Neural cell (in vitro differentiated cells): ENCODE measurements around the gene SLC2A14. TPM values are rescaled to one million over a fixed set of nuclear protein-coding genes. Genes with fewer than 3 reads are reported as not detected.
"Not testable (repeated sequence)": the region's sequence is repeated elsewhere in the genome, so short reads cannot be mapped to it uniquely, and the experiment has no call there.

Source experiments
- H2AFZ ChIP-seq: fragments of 200-600, 300-800 bp; sonication (generic), shearing (Covaris generic); 2 replicates; pipeline ENCODE4 v1.6.0; 2014; ENCODE audit warnings: low read depth, mild to moderate bottlenecking, antibody characterized with exemption, low read length, moderate library complexity
- H3F3A ChIP-seq: fragments of 200-600 bp; shearing (Covaris generic); 2 replicates; pipeline ENCODE4 v1.6.1; 2016; ENCODE audit warnings: mild to moderate bottlenecking, moderate library complexity, mixed read lengths, antibody characterized with exemption, low read length; ENCODE audit not compliant: insufficient read depth, poor library complexity, severe bottlenecking
- H3K27ac ChIP-seq: fragments of 200-600, 300-800 bp; sonication (generic), shearing (Covaris generic); 2 replicates; pipeline ENCODE4 v1.5.1; 2014; ENCODE audit warnings: mild to moderate bottlenecking, low read length, moderate library complexity
- H3K27me3 ChIP-seq: fragments of 300-800, 200-600 bp; sonication (generic), shearing (Covaris generic); 2 replicates; pipeline ENCODE4 v1.6.0; 2014; ENCODE audit warnings: mild to moderate bottlenecking, low read depth, low read length, moderate library complexity; ENCODE audit not compliant: insufficient read depth
- H3K36me3 ChIP-seq: fragments of 300-800, 200-600 bp; sonication (generic), shearing (Covaris generic); 2 replicates; pipeline ENCODE4 v1.5.1; 2014; ENCODE audit warnings: mild to moderate bottlenecking, antibody characterized with exemption, low read length, moderate library complexity; ENCODE audit not compliant: insufficient read depth
- H3K4me2 ChIP-seq: fragments of 300-800, 200-600 bp; sonication (generic), shearing (Covaris generic); 2 replicates; pipeline ENCODE4 v1.6.0; 2014; ENCODE audit warnings: mild to moderate bottlenecking, low read length
- H3K4me3 ChIP-seq: fragments of 300-800, 200-600 bp; sonication (generic), shearing (Covaris generic); 2 replicates; pipeline ENCODE4 v1.5.1; 2014; ENCODE audit warnings: mild to moderate bottlenecking, low read length, moderate library complexity
- H3K79me2 ChIP-seq: fragments of 200-600 bp; shearing (Covaris generic); replicated peaks from 2 replicates; pipeline ENCODE4 v1.6.0; 2014; ENCODE audit warnings: mild to moderate bottlenecking, low read length, moderate library complexity; ENCODE audit not compliant: insufficient read depth
- H3K9ac ChIP-seq: fragments of 300-800, 200-600 bp; sonication (generic), shearing (Covaris generic); 2 replicates; pipeline ENCODE4 v1.6.1; 2016; ENCODE audit warnings: mild to moderate bottlenecking, low read length, mixed read lengths
- H3K9me2 ChIP-seq: fragments of 200-600 bp; shearing (Covaris generic); 2 replicates; pipeline ENCODE4 v1.6.1; 2016; ENCODE audit warnings: mild to moderate bottlenecking, low read length, mixed read lengths; ENCODE audit not compliant: insufficient read depth
- H3K9me3 ChIP-seq: fragments of 200-600, 300-800 bp; sonication (generic), shearing (Covaris generic); 2 replicates; pipeline ENCODE4 v1.6.1; 2016; ENCODE audit warnings: mild to moderate bottlenecking, mixed run types, low read length, moderate library complexity, mixed read lengths
- H4K20me1 ChIP-seq: fragments of 200-600 bp; shearing (Covaris generic); 2 replicates; pipeline ENCODE4 v1.6.1; 2016; ENCODE audit warnings: mild to moderate bottlenecking, mixed run types; ENCODE audit not compliant: insufficient read depth
- EP300 ChIP-seq: fragments of 450-650 bp; conservative IDR thresholded peaks from 2 replicates; pipeline ENCODE4 v1.6.1; 2014; ENCODE audit warnings: antibody characterized with exemption, mild to moderate bottlenecking, moderate library complexity; ENCODE audit not compliant: poor library complexity, severe bottlenecking
- EZH2 ChIP-seq: fragments of 200-600, 300-800 bp; shearing (Covaris generic), sonication (generic); IDR thresholded peaks from 2 replicates; pipeline ENCODE4 v1.6.1; 2014; ENCODE audit warnings: antibody characterized with exemption, low read length, borderline replicate concordance, mild to moderate bottlenecking; ENCODE audit not compliant: insufficient read depth, poor library complexity, severe bottlenecking
- MXI1 ChIP-seq: fragments of 450-650 bp; conservative IDR thresholded peaks from 2 replicates; pipeline ENCODE4 v1.6.1; 2014; ENCODE audit warnings: antibody characterized with exemption, mild to moderate bottlenecking; ENCODE audit not compliant: poor library complexity, severe bottlenecking
- POLR2AphosphoS5 ChIP-seq: IDR thresholded peaks from 2 replicates; pipeline ENCODE4 v1.6.1; 2012
- RAD21 ChIP-seq: fragments of 450-650 bp; conservative IDR thresholded peaks from 2 replicates; pipeline ENCODE4 v1.6.1; 2014; ENCODE audit warnings: antibody characterized with exemption, mild to moderate bottlenecking, moderate library complexity
- SMC3 ChIP-seq: fragments of 450-650 bp; conservative IDR thresholded peaks from 2 replicates; pipeline ENCODE4 v1.6.1; 2014; ENCODE audit warnings: antibody characterized with exemption, mild to moderate bottlenecking, moderate library complexity; ENCODE audit not compliant: poor library complexity
- TAF1 ChIP-seq: IDR thresholded peaks from 2 replicates; pipeline ENCODE4 v1.6.1; 2012; ENCODE audit warnings: low read depth
- polyA plus RNA-seq: library from polyadenylated mRNA; depleted of rRNA; stranded (reverse); fragments of >200 nt; gene quantifications from 2 replicates; pipeline ENCODE4 v1.2.3, GENCODE V29; 2014
- TF ChIP-seq, protein P1 (sequence below): fragments of 450-650 bp; IDR thresholded peaks from 2 replicates; pipeline ENCODE4 v1.5.1; 2014; ENCODE audit warnings: antibody characterized with exemption, mild to moderate bottlenecking, moderate library complexity; ENCODE audit not compliant: poor library complexity, severe bottlenecking
- TF ChIP-seq, protein P2 (sequence below): IDR thresholded peaks from 2 replicates; pipeline ENCODE4 v1.6.1; 2012; ENCODE audit warnings: borderline replicate concordance

The SLC2A14 gene
- polyA plus RNA-seq, 1 donor from 2014 or later = not detected

DNA sequence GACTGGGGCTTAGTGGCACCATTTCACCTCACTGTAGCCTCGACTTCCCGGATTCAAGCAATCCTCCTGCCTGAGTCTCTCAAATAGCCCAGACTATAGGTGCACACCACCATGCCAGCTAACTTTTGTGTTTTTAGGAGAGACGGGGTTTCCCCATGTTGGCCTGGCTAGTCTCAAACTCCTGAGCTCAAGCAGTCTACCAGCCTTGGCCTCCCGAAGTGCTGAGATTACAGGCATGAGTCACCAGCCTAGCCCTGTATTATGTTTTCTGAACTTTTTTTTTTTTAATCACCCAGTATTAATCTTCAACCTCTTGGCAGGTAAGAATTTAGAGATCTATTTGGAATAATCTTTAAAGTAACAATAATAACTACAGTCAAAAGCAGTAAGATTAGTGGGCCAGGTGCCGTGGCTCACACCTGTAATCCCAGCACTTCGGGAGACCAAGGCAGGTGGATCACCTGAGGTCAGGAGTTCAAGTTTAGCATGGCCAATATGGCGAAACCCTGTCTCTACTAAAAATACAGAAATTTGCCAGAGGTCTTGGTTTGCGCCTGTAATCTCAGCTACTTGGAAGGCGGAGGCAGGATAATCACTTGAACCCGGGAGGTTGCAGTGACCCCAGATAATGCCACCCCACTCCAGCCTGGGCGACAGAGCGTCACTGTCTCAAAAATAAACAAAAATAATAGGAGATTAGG is 74.9 kb downstream of the SLC2A14 start:
- no peaks in the 10 kb centered on the region for H3F3A ChIP-seq
- TF ChIP-seq POLR2AphosphoS5 = no peak
- no peak for TF ChIP-seq RAD21
- TF ChIP-seq, protein P1, sequence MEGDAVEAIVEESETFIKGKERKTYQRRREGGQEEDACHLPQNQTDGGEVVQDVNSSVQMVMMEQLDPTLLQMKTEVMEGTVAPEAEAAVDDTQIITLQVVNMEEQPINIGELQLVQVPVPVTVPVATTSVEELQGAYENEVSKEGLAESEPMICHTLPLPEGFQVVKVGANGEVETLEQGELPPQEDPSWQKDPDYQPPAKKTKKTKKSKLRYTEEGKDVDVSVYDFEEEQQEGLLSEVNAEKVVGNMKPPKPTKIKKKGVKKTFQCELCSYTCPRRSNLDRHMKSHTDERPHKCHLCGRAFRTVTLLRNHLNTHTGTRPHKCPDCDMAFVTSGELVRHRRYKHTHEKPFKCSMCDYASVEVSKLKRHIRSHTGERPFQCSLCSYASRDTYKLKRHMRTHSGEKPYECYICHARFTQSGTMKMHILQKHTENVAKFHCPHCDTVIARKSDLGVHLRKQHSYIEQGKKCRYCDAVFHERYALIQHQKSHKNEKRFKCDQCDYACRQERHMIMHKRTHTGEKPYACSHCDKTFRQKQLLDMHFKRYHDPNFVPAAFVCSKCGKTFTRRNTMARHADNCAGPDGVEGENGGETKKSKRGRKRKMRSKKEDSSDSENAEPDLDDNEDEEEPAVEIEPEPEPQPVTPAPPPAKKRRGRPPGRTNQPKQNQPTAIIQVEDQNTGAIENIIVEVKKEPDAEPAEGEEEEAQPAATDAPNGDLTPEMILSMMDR = no peak
- TF ChIP-seq EZH2 = no peak
- TF ChIP-seq TAF1 = no peak
- no peak for TF ChIP-seq EP300
- TF ChIP-seq MXI1 = no peak
- TF ChIP-seq, protein P2, sequence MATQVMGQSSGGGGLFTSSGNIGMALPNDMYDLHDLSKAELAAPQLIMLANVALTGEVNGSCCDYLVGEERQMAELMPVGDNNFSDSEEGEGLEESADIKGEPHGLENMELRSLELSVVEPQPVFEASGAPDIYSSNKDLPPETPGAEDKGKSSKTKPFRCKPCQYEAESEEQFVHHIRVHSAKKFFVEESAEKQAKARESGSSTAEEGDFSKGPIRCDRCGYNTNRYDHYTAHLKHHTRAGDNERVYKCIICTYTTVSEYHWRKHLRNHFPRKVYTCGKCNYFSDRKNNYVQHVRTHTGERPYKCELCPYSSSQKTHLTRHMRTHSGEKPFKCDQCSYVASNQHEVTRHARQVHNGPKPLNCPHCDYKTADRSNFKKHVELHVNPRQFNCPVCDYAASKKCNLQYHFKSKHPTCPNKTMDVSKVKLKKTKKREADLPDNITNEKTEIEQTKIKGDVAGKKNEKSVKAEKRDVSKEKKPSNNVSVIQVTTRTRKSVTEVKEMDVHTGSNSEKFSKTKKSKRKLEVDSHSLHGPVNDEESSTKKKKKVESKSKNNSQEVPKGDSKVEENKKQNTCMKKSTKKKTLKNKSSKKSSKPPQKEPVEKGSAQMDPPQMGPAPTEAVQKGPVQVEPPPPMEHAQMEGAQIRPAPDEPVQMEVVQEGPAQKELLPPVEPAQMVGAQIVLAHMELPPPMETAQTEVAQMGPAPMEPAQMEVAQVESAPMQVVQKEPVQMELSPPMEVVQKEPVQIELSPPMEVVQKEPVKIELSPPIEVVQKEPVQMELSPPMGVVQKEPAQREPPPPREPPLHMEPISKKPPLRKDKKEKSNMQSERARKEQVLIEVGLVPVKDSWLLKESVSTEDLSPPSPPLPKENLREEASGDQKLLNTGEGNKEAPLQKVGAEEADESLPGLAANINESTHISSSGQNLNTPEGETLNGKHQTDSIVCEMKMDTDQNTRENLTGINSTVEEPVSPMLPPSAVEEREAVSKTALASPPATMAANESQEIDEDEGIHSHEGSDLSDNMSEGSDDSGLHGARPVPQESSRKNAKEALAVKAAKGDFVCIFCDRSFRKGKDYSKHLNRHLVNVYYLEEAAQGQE = no peak
- no peak for TF ChIP-seq SMC3
- H4K20me1 ChIP-seq = no peaks in the 10 kb centered on the region
- no peaks in the 10 kb centered on the region for H3K36me3 ChIP-seq
- H3K4me2 ChIP-seq = no peak overlapping the region
- no peaks in the 10 kb centered on the region for H3K9me2 ChIP-seq
- no peaks in the 10 kb centered on the region for H3K79me2 ChIP-seq
- no peaks in the 10 kb centered on the region for H3K27me3 ChIP-seq
- H2AFZ ChIP-seq = no peak overlapping the region
- H3K27ac ChIP-seq = no peak overlapping the region
- no peak overlapping the region for H3K9ac ChIP-seq
- H3K9me3 ChIP-seq = no peaks in the 10 kb centered on the region
- no peak overlapping the region for H3K4me3 ChIP-seq

DNA sequence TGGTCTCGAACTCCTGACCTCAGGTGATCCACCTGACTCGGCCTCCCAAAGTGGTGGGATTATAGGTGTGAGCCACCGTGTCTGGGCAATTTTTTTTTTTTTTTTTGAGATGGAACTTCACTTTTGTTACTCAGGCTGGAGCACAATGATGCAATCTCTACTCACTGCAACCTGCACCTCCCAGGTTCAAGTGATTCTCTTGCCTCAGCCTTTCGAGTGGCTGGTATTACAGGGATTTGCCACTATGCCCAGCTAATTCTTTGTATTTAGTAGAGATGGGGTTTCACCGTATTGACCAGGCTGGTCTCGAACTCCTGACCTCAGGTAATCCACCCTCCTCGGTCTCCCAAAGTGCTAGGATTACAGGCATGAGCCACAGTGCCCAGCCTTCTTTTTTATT is 75.4 kb downstream of the SLC2A14 start:
- not testable (repeated sequence) for H3K4me2 ChIP-seq, H4K20me1 ChIP-seq, H2AFZ ChIP-seq, H3K36me3 ChIP-seq, H3K4me3 ChIP-seq, H3F3A ChIP-seq, H3K9me2 ChIP-seq, H3K9ac ChIP-seq, H3K79me2 ChIP-seq, H3K27ac ChIP-seq, H3K27me3 ChIP-seq, H3K9me3 ChIP-seq
